RWPE2 (cell line): ENCODE data around the gene COL4A5.
A peak's percentile ranks its signal among the peaks of the same experiment; 100 is the strongest.

Experiments
- ATAC-seq: fragments of 200-7000 bp; cut with Tn5 transposase; 3 replicates; pipeline ENCODE4 v1.9.1; 2021; ENCODE audit warnings: low read depth
- DNase-seq: peaks from one replicate; pipeline ENCODE4 v3.0.0-alpha.2; 2020; ENCODE audit warnings: low spot score
- H3K27ac ChIP-seq: fragments of 450-650 bp; 2 replicates; pipeline ENCODE4 v1.5.1; 2017; ENCODE audit warnings: mild to moderate bottlenecking; ENCODE audit not compliant: poor library complexity, severe bottlenecking
- H3K27me3 ChIP-seq: fragments of 250-450 bp; sonication (Bioruptor Pico); 2 replicates; pipeline ENCODE4 v1.5.1; 2021; ENCODE audit warnings: mild to moderate bottlenecking, moderate library complexity; ENCODE audit not compliant: insufficient read depth, poor library complexity, severe bottlenecking
- H3K36me3 ChIP-seq: fragments of 250-450 bp; sonication (Bioruptor Pico); 2 replicates; pipeline ENCODE4 v1.5.1; 2020; ENCODE audit warnings: low read depth, mild to moderate bottlenecking, moderate library complexity
- H3K4me1 ChIP-seq: fragments of 250-450 bp; sonication (Bioruptor Pico); 2 replicates; pipeline ENCODE4 v1.5.1; 2021; ENCODE audit warnings: mild to moderate bottlenecking, moderate library complexity; ENCODE audit not compliant: insufficient read depth, poor library complexity, severe bottlenecking
- H3K4me3 ChIP-seq: fragments of 250-450 bp; sonication (Bioruptor Pico); 2 replicates; pipeline ENCODE4 v1.5.1; 2021; ENCODE audit warnings: mild to moderate bottlenecking, moderate library complexity; ENCODE audit not compliant: severe bottlenecking
- H3K9me3 ChIP-seq: fragments of 250-450 bp; sonication (Bioruptor Pico); 2 replicates; pipeline ENCODE4 v1.5.1; 2021; ENCODE audit warnings: mild to moderate bottlenecking, moderate library complexity; ENCODE audit not compliant: severe bottlenecking
- TF ChIP-seq, protein P1 (sequence below): fragments of 450-650 bp; IDR thresholded peaks from one replicate; pipeline ENCODE4 v1.5.1; 2017; ENCODE audit warnings: mild to moderate bottlenecking, moderate library complexity; ENCODE audit not compliant: poor library complexity, severe bottlenecking

Gene COL4A5

GRCh38 chrX:108438110-108438623 is 1.5 kb upstream of the COL4A5 start, which contains the start of gene COL4A6:
Gene COL4A6, minus strand, starts transcription at chrX:108438422. Its CDS starts 226 bp downstream, at chrX:108438196.
- Histone ChIP-seq H3K4me3 (peak within 1 kb of the TSS; percentile 51), H3K9me3 (no peaks in the 10 kb centered on the region), H3K4me1 (no peaks in the 10 kb centered on the region), H3K27me3 (no peaks in the 10 kb centered on the region), H3K27ac (peak within 1 kb of the TSS; percentile 77), H3K36me3 (peaks cover 16% of the 10 kb centered on the region)
- TF ChIP-seq, protein P1, sequence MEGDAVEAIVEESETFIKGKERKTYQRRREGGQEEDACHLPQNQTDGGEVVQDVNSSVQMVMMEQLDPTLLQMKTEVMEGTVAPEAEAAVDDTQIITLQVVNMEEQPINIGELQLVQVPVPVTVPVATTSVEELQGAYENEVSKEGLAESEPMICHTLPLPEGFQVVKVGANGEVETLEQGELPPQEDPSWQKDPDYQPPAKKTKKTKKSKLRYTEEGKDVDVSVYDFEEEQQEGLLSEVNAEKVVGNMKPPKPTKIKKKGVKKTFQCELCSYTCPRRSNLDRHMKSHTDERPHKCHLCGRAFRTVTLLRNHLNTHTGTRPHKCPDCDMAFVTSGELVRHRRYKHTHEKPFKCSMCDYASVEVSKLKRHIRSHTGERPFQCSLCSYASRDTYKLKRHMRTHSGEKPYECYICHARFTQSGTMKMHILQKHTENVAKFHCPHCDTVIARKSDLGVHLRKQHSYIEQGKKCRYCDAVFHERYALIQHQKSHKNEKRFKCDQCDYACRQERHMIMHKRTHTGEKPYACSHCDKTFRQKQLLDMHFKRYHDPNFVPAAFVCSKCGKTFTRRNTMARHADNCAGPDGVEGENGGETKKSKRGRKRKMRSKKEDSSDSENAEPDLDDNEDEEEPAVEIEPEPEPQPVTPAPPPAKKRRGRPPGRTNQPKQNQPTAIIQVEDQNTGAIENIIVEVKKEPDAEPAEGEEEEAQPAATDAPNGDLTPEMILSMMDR = no peak
- DNase-seq (peak; percentile 44), ATAC-seq (peak; percentile 72)

DNA sequence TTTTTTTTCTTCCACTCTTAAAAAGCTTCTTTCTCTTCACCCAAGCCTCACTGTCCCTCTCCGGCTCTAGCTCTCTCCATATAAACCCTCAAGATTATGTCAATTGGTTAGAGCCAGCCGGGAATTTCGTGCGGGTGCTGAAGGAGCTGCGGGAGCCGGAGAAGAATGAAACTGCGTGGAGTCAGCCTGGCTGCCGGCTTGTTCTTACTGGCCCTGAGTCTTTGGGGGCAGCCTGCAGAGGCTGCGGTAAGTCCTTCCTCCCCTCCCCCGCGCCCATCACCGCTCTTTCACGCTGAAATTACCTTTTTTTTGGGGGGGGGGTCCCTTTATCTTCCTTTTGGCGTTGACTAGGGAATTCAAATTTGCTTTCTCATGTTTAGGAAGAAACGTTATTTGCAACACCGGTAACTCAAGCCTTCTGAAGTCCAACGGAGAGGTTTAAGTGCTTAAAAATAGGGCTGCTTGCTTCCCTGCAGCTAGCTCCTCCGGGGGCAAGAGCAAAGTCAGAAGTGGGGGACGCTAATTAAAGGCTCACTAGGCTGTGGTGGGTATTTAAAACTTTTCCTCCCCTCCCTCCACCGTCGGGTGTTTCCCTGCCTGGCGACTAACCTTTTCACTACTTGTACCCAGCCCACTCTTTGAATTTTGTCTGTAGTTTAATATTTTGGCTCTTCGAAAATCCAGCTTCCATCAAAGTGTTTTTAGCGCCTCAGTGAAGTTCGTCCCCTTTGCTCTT is 491 bp downstream of the COL4A5 start:
- peak overlapping the region; percentile 77 for H3K27ac ChIP-seq
- TF ChIP-seq, protein P1 = no peak
- no peaks in the 10 kb centered on the region for H3K9me3 ChIP-seq
- peaks cover 2% of the 10 kb centered on the region for H3K4me1 ChIP-seq
- ATAC-seq (no peak), DNase-seq (no peak)
- H3K4me3 ChIP-seq = peak overlapping the region; percentile 51
- H3K27me3 ChIP-seq = no peaks in the 10 kb centered on the region
- peaks cover 22% of the 10 kb centered on the region for H3K36me3 ChIP-seq

DNA sequence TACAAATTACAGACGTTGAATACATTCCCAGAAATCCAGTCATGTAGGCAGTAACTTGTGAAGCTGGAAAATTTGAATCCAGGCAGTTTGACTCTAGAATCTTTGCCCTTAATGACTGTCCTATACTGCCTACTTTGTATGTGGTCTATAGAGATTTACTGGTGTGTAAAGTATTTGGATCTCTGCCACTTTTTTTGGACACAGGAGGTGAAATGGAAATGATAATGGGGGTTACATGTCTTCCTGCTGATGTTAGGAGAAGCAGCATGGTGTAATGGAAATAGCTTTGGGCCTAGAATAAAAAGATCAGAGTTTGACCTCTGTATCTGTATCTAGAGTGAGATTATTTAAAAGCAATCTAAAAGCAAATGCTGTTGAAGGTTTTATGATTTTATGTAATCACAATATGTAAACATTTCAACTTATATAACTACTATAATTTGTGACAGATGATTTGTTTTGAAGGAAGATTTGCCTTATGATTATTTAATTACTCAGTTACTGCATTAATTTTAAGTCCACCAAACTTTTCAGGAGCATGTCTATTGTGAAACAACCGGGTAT is 3.3 kb downstream of the COL4A5 start:
- Histone ChIP-seq H3K36me3 (peaks cover 26% of the 10 kb centered on the region), H3K4me3 (peak overlapping the region; percentile 51), H3K27me3 (no peaks in the 10 kb centered on the region), H3K9me3 (no peaks in the 10 kb centered on the region), H3K4me1 (peaks cover 15% of the 10 kb centered on the region), H3K27ac (peak overlapping the region; percentile 77)
- DNase-seq = no peak
- TF ChIP-seq, protein P1 = no peak
- ATAC-seq = no peak

DNA sequence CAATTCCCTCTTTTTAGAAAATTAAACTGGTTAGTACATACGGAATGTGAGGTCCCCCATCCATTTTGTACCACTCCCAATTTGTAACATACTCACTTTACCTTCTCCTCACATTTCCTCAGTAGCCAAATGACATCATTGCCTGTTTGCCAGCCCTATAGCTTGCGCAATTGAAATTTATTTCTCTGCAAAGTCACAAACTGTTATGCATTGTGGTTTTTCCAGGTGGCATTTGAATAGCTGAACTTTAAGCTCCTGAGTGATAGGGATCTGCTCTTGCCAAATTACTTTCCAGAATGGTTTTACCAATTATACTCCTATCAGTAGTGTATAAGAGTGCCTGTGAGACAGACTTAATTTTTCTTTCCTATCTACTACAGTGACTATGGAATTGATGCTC is 7.7 kb downstream of the COL4A5 start:
- peak; percentile 33; the same call in 2 of the 3 replicates for ATAC-seq
- Histone ChIP-seq H3K27me3 (no peaks in the 10 kb centered on the region), H3K36me3 (peaks cover 28% of the 10 kb centered on the region), H3K4me3 (no peak overlapping the region), H3K4me1 (peaks cover 15% of the 10 kb centered on the region), H3K27ac (peak overlapping the region; percentile 28), H3K9me3 (no peaks in the 10 kb centered on the region)
- TF ChIP-seq, protein P1 = no peak
- no peak for DNase-seq
